ENCODE results near the gene GPR25. TPM values are rescaled to one million over a fixed set of nuclear protein-coding genes. Genes with fewer than 3 reads are reported as not detected.

The GPR25 gene
- total RNA-seq, 1 experiment from 2014 or later: not detected

- Mint-ChIP-seq H3K27ac (no peak overlapping the region), H3K4me1 (peaks cover 61% of the 10 kb centered on the region), H3K4me3 (peak overlapping the region; percentile 88; the same call in 1 of the 2 replicates), H3K36me3 (no peaks in the 10 kb centered on the region), H3K9me3 (no peaks in the 10 kb centered on the region), H3K27me3 (ENCODE audit: low read depth) (peaks cover 3% of the 10 kb centered on the region; the same call in 1 of the 2 replicates)
- TF ChIP-seq FOXJ3 (CRISPR knock-in tag; IDR thresholded peaks at IDR 0.05; ENCODE audit: borderline replicate concordance): no peak
- TF ChIP-seq ZNF423 (CRISPR knock-in tag; IDR thresholded peaks at IDR 0.05): no peak
- no peak for TF ChIP-seq STAT6 (CRISPR knock-in tag; conservative IDR thresholded peaks at IDR 0.05; ENCODE audit: low read depth)
- no peak for TF ChIP-seq CBFB (CRISPR knock-in tag; IDR thresholded peaks at IDR 0.05; ENCODE audit: low read depth)
- no peak for TF ChIP-seq TCF7 (CRISPR knock-in tag; IDR thresholded peaks at IDR 0.05; ENCODE audit: low read depth)
- no peak for TF ChIP-seq CREM (CRISPR knock-in tag; IDR thresholded peaks at IDR 0.05)
- TF ChIP-seq FOXK1 (CRISPR knock-in tag; IDR thresholded peaks at IDR 0.05): no peak
- TF ChIP-seq MYBL2 (CRISPR knock-in tag; IDR thresholded peaks at IDR 0.05): no peak
- no peak for TF ChIP-seq PRRX2 (CRISPR knock-in tag; IDR thresholded peaks at IDR 0.05)
- TF ChIP-seq HMGA2 (CRISPR knock-in tag; IDR thresholded peaks at IDR 0.05): no peak
- no peak for TF ChIP-seq ESRRA (CRISPR knock-in tag; IDR thresholded peaks at IDR 0.05; ENCODE audit: borderline replicate concordance)
- TF ChIP-seq ZNF138 (CRISPR knock-in tag; conservative IDR thresholded peaks at IDR 0.05): no peak
- TF ChIP-seq ATF3 (CRISPR knock-in tag; conservative IDR thresholded peaks at IDR 0.05): no peak
- TF ChIP-seq GTF2I (CRISPR knock-in tag; conservative IDR thresholded peaks at IDR 0.05): no peak
- TF ChIP-seq MAX (CRISPR knock-in tag; IDR thresholded peaks at IDR 0.05): no peak
- TF ChIP-seq E2F4 (CRISPR knock-in tag; IDR thresholded peaks at IDR 0.05; ENCODE audit: borderline replicate concordance, low read depth): no peak
- ChIA-PET CTCF (interaction anchor here (0.9 to 2.0 kb wide), 2 partner anchors 82 to 131 kb away, joined by 3 to 15 read pairs; no protein-coding TSS in a partner anchor), POLR2A (interaction anchor here (0.7 kb wide), 1 partner anchor 51 kb away, joined by 4 read pairs; no protein-coding TSS in a partner anchor)
- ATAC-seq: no peak
- no peak for DNase-seq (ENCODE audit: low spot score)
These were observed 17.2 kb downstream of the GPR25 start for GRCh38 chr1:200890027-200890426.

GRCh38 chr1:200890818-200891773 is 18.3 kb downstream of the GPR25 start:
- peaks cover 71% of the 10 kb centered on the region for H3K4me1 Mint-ChIP-seq
- TF ChIP-seq AR (CRISPR knock-in tag; IDR thresholded peaks at IDR 0.05): no peak
- TF ChIP-seq ZSCAN18 (CRISPR knock-in tag; IDR thresholded peaks at IDR 0.05): no peak
- no peak for TF ChIP-seq NR3C1 (CRISPR knock-in tag; conservative IDR thresholded peaks at IDR 0.05; ENCODE audit: low read depth)
- TF ChIP-seq NFYB (CRISPR knock-in tag; conservative IDR thresholded peaks at IDR 0.05; ENCODE audit: low read depth): no peak
- TF ChIP-seq FOXP1 (CRISPR knock-in tag; IDR thresholded peaks at IDR 0.05; ENCODE audit: borderline replicate concordance): no peak; the same call in 1 of the 2 replicates
- TF ChIP-seq NFATC4 (CRISPR knock-in tag; IDR thresholded peaks at IDR 0.05): no peak
- TF ChIP-seq MLX (CRISPR knock-in tag; IDR thresholded peaks at IDR 0.05): no peak
- TF ChIP-seq ESRRA (CRISPR knock-in tag; IDR thresholded peaks at IDR 0.05; ENCODE audit: borderline replicate concordance): no peak
- peak; percentile 91 for TF ChIP-seq ZNF423 (CRISPR knock-in tag; IDR thresholded peaks at IDR 0.05)

More at GRCh38 chr1:200890818-200891773, 18.3 kb downstream of the GPR25 start:
- ATAC-seq (peak; percentile 32), DNase-seq (ENCODE audit: low spot score) (peak; percentile 80)
- Mint-ChIP-seq H3K4me3 (peak overlapping the region; percentile 88), H3K36me3 (no peaks in the 10 kb centered on the region), H3K9me3 (no peaks in the 10 kb centered on the region), H3K27ac (peak overlapping the region; percentile 94), H3K27me3 (ENCODE audit: low read depth) (peaks cover 3% of the 10 kb centered on the region; the same call in 1 of the 2 replicates)
- ChIA-PET CTCF (interaction anchor here (0.6 to 4.1 kb wide), 22 partner anchors 9 to 269 kb away, joined by 3 to 19 read pairs (median 4); partner anchors contain the start of genes ASCL5, DDX59 and GPR25), POLR2A (interaction anchor here (0.6 to 1.7 kb wide), 5 partner anchors 13 to 52 kb away, joined by 3 to 8 read pairs (median 4); no protein-coding TSS in a partner anchor)

All from WTC11 (cell line).